ENCODE measurements around the gene COBLL1. TPM values are rescaled to one million over a fixed set of nuclear protein-coding genes. Genes with fewer than 3 reads are reported as not detected.
A peak's percentile ranks its signal among the peaks of the same experiment; 100 is the strongest.
"Not testable (repeated sequence)": the region's sequence is repeated elsewhere in the genome, so short reads cannot be mapped to it uniquely, and the experiment has no call there.

COBLL1 gene
- total RNA-seq, 6 experiments from 2014 or later: 28.1 to 49.7 (median 29.9) TPM

DNA sequence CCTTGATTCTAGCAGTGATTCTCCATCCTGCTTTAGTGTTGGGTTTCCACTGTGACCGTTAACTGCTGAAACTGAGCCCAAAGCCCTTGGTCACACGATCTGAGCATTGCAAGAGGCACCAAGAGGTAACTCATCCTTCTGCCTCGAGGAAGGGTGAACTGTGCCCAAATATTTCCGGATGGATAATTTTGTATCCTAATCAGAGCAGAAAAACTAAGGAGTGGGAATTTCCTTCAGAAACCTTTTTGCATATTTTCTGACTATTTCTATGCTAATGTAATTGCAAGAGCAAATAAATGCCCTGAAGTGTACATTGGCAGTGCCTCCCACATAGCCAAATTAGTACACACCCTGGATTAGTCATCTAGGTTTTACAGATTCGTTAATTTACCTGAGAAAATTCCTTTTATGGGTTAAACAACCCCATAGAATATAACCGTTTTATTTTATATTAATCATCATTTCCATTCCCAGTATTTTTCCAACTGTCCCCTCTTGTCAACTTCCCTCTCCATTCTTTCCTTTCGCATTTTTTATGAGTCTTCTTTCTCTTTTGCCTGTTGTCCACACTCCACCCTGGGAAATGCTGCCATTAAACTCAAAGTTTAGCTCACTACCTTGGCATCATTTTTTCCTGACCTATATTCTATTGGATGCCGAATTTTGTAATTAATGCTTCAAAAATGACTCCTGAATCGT is 31.7 kb upstream of the COBLL1 start:
- Mint-ChIP-seq H3K4me1 (ENCODE audit: low read depth) (peaks cover 19% of the 10 kb centered on the region), H3K36me3 (ENCODE audit: low read depth) (no peaks in the 10 kb centered on the region), H3K27me3 (ENCODE audit: insufficient read depth) (no peaks in the 10 kb centered on the region), H3K9me3 (no peaks in the 10 kb centered on the region), H3K27ac (no peak overlapping the region), H3K4me3 (no peak overlapping the region; the same call in 1 of the 2 replicates)
- no peak for DNase-seq
- TF ChIP-seq, protein P1, sequence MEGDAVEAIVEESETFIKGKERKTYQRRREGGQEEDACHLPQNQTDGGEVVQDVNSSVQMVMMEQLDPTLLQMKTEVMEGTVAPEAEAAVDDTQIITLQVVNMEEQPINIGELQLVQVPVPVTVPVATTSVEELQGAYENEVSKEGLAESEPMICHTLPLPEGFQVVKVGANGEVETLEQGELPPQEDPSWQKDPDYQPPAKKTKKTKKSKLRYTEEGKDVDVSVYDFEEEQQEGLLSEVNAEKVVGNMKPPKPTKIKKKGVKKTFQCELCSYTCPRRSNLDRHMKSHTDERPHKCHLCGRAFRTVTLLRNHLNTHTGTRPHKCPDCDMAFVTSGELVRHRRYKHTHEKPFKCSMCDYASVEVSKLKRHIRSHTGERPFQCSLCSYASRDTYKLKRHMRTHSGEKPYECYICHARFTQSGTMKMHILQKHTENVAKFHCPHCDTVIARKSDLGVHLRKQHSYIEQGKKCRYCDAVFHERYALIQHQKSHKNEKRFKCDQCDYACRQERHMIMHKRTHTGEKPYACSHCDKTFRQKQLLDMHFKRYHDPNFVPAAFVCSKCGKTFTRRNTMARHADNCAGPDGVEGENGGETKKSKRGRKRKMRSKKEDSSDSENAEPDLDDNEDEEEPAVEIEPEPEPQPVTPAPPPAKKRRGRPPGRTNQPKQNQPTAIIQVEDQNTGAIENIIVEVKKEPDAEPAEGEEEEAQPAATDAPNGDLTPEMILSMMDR (IDR thresholded peaks at IDR 0.05): no peak

DNA sequence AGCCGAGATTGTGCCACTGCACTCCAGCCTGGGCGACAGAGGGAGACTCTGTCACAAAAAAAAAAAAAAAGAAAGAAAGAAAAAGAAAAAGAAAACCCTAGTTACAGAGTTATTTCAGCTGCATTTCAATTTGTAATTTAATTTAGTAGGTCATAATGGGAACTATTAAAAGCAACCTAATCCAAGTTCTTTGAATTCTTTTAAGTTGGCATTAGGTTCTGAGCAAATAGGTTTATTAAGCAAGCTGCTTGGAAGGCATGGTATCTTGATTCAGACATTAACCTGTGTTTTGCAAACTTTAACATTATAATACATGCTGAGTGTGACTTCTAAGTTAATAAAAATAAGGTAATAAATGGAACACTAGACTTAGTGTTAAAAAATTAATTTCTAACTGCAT is 29.8 kb upstream of the COBLL1 start:
- H3K4me3 Mint-ChIP-seq: no peak overlapping the region
- DNase-seq: no peak
- peaks cover 21% of the 10 kb centered on the region for H3K4me1 Mint-ChIP-seq (ENCODE audit: low read depth)
- H3K27ac Mint-ChIP-seq: no peak overlapping the region
- no peaks in the 10 kb centered on the region for H3K9me3 Mint-ChIP-seq
- H3K36me3 Mint-ChIP-seq (ENCODE audit: low read depth): no peaks in the 10 kb centered on the region
- H3K27me3 Mint-ChIP-seq (ENCODE audit: insufficient read depth): no peaks in the 10 kb centered on the region
- TF ChIP-seq, protein P1 (IDR thresholded peaks at IDR 0.05): no peak

DNA sequence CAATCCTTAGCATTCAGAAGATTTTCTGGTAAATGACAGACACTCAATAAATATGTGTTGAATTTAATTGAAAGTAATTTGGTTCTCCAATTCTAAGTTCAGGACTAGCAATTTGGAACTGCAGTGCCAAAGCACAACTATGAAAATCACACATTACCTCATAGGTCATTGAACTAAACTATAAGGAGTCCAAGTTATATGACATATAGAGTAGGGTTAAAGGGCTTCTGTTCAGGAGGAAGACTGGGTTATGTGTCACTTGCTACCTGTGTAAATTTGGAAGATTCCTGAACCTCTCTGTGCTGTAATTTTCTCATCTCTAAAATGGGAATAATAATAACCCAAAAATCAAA is 27.8 kb upstream of the COBLL1 start:
- no peaks in the 10 kb centered on the region for H3K36me3 Mint-ChIP-seq (ENCODE audit: low read depth)
- H3K4me3 Mint-ChIP-seq: no peak overlapping the region
- no peaks in the 10 kb centered on the region for H3K9me3 Mint-ChIP-seq
- no peaks in the 10 kb centered on the region for H3K27me3 Mint-ChIP-seq (ENCODE audit: insufficient read depth)
- H3K4me1 Mint-ChIP-seq (ENCODE audit: low read depth): peaks cover 21% of the 10 kb centered on the region
- no peak overlapping the region for H3K27ac Mint-ChIP-seq
- TF ChIP-seq, protein P1 (IDR thresholded peaks at IDR 0.05): no peak
- no peak for DNase-seq

DNA sequence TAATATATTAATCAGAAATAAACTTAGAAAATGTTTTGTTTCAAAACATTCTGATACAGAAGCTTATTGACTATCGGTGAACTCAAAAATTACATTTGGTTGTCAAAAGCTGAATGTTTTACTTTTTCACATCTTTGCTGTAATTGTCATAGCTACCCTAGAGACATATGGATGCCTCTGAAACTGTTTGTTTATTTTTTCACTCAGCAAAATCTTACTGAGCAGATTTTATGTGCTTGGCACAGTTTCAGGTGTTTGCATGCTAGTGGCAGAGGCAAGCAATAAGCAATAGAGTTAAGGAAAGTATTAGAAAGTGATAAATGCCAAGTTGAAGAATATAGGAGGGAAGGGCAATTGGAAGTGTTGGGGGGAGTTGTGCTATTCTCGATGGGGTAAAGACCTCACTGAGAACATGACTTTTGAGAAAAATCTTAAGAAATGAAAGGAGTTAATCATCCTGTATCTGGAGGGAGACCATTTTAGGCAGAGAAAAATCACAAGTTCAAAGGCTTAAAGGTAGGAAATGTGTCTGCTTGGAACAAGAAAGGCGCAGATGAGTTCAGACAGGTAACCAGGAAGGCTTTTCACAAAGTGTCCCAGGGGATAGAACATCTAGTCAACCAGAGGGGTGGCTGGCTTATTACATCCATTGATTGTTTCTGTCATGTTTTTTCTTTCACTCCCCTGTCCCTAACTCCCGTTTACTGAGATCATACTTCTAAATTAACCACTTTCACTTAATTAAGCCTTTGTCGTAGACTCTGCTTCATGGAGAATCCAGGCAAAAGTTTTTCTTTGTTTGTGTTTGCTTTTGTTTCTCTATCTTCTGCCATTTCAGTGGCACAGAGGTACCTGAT is 27.2 kb upstream of the COBLL1 start:
- peaks cover 16% of the 10 kb centered on the region for H3K4me1 Mint-ChIP-seq (ENCODE audit: low read depth)
- TF ChIP-seq, protein P1 (IDR thresholded peaks at IDR 0.05): no peak
- no peak overlapping the region; the same call in 1 of the 2 replicates for H3K27ac Mint-ChIP-seq
- peak; percentile 62 for DNase-seq
- H3K27me3 Mint-ChIP-seq (ENCODE audit: insufficient read depth): no peaks in the 10 kb centered on the region; the same call in 1 of the 2 replicates
- H3K4me3 Mint-ChIP-seq: no peak overlapping the region
- H3K9me3 Mint-ChIP-seq: no peaks in the 10 kb centered on the region
- no peaks in the 10 kb centered on the region for H3K36me3 Mint-ChIP-seq (ENCODE audit: low read depth)

DNA sequence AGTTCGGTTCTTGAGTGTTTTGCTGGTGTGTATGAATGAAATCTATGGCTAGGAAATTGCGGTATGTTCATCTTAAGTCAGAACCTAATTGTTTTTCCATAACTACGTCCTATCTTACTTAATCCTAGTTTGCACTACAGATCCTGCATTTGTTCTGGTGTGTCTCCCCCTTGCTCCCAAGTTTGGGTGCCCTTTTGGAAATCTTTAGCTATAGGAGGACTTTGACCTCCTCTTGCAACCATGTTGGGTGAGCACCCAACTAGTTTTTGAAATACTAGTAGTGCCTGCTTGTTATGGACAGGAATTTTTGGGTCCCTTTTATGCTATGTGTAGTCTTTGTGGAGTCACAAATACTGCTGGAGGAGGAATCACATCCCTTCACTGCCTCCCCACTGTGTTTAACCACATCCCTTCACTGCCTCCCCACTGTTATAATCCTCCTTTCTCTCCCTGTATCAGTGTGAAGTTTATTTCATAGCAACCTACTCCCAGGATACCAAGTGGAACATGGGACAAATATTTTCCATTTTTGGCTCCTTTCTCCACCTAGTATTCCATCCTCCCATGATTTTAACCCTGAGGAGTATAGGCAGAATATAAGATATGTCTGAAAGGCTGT is 26.3 kb upstream of the COBLL1 start:
- no peak overlapping the region; the same call in 1 of the 2 replicates for H3K27ac Mint-ChIP-seq
- no peaks in the 10 kb centered on the region for H3K36me3 Mint-ChIP-seq (ENCODE audit: low read depth)
- TF ChIP-seq, protein P1 (IDR thresholded peaks at IDR 0.05): no peak
- H3K27me3 Mint-ChIP-seq (ENCODE audit: insufficient read depth): no peaks in the 10 kb centered on the region; the same call in 1 of the 2 replicates
- H3K9me3 Mint-ChIP-seq: no peaks in the 10 kb centered on the region
- no peak overlapping the region for H3K4me3 Mint-ChIP-seq
- H3K4me1 Mint-ChIP-seq (ENCODE audit: low read depth): peaks cover 9% of the 10 kb centered on the region
- no peak for DNase-seq

DNA sequence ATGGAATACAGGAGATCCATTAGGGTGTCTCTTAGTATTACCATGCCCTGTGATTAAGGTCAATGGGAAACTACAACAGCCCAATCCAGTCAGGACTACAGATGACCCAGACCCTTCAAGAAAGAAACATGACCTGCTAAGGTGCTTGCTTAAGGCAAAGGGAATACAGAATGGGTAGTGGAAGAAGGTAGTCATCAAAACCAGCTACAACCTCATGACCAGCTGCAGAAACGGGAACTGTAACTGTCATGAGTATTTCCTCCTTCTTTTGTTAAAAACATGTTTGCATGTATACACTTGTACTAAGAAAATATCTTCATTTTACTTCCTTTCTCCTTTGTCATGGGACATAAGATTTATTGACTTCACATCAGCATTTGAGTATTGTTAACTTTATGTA is 24.8 kb upstream of the COBLL1 start:
- not testable (repeated sequence) for H3K36me3 Mint-ChIP-seq (ENCODE audit: low read depth); H3K27me3 Mint-ChIP-seq (ENCODE audit: insufficient read depth); H3K4me1 Mint-ChIP-seq (ENCODE audit: low read depth); H3K9me3 Mint-ChIP-seq; H3K27ac Mint-ChIP-seq; H3K4me3 Mint-ChIP-seq; DNase-seq
